ENCODE data around the gene ZNF345. TPM values are rescaled to one million over a fixed set of nuclear protein-coding genes. Genes with fewer than 3 reads are reported as not detected.

The ZNF345 gene
- total RNA-seq, 3 donors from 2014 or later = 1.9 to 2.6 (median 2.5) TPM

GRCh38 chr19:36876993-36877938, 26.6 kb downstream of the ZNF345 start:
- peaks cover 47% of the 10 kb centered on the region for H3K9me3 Mint-ChIP-seq
- H3K4me1 Mint-ChIP-seq (ENCODE audit: low read depth) = no peaks in the 10 kb centered on the region
- H3K36me3 Mint-ChIP-seq (ENCODE audit: insufficient read depth) = peaks cover 54% of the 10 kb centered on the region
- H3K4me3 Mint-ChIP-seq = no peak overlapping the region
- H3K27me3 Mint-ChIP-seq (ENCODE audit: low read depth) = no peaks in the 10 kb centered on the region
- ATAC-seq (no peak), DNase-seq (no peak)

- ATAC-seq (no peak), DNase-seq (no peak)
- Mint-ChIP-seq H3K27me3 (ENCODE audit: low read depth) (no peaks in the 10 kb centered on the region), H3K9me3 (peaks cover 64% of the 10 kb centered on the region), H3K4me3 (no peak overlapping the region), H3K36me3 (ENCODE audit: insufficient read depth) (peaks cover 64% of the 10 kb centered on the region), H3K4me1 (ENCODE audit: low read depth) (no peaks in the 10 kb centered on the region)
Observed at GRCh38 chr19:36891768-36892357, 41.2 kb downstream of the ZNF345 start.

- Mint-ChIP-seq H3K4me1 (ENCODE audit: low read depth) (no peaks in the 10 kb centered on the region), H3K9me3 (peaks cover 73% of the 10 kb centered on the region), H3K27me3 (ENCODE audit: low read depth) (no peaks in the 10 kb centered on the region), H3K36me3 (ENCODE audit: insufficient read depth) (peaks cover 76% of the 10 kb centered on the region), H3K4me3 (no peak overlapping the region)
- ATAC-seq = no peak
- no peak for DNase-seq
Observed at GRCh38 chr19:36894849-36895383, 44.2 kb downstream of the ZNF345 start.

GRCh38 chr19:36898422-36898821, 47.7 kb downstream of the ZNF345 start:
- Mint-ChIP-seq H3K27me3 (ENCODE audit: low read depth) (no peaks in the 10 kb centered on the region), H3K36me3 (ENCODE audit: insufficient read depth) (peaks cover 82% of the 10 kb centered on the region), H3K4me1 (ENCODE audit: low read depth) (no peaks in the 10 kb centered on the region), H3K9me3 (peaks cover 63% of the 10 kb centered on the region), H3K4me3 (no peak overlapping the region)
- DNase-seq = no peak
- no peak for ATAC-seq

GRCh38 chr19:36915992-36916830, 65.5 kb downstream of the ZNF345 start, which contains the start of the genes ZNF568 and ZNF829:
Gene ZNF568, plus strand, starts transcription at chr19:36916332. Its CDS starts 6,439 bp downstream, at chr19:36922771.
Gene ZNF829, minus strand, starts transcription at chr19:36916291. Its CDS starts 1,124 bp downstream, at chr19:36915167.
- Mint-ChIP-seq H3K9me3 (peaks cover 27% of the 10 kb centered on the region), H3K36me3 (ENCODE audit: insufficient read depth) (peaks cover 58% of the 10 kb centered on the region), H3K4me3 (peak within 1 kb of the TSS; percentile 87), H3K4me1 (ENCODE audit: low read depth) (peaks cover 32% of the 10 kb centered on the region), H3K27me3 (ENCODE audit: low read depth) (no peaks in the 10 kb centered on the region)
- ATAC-seq (peak; percentile 97 to 98), DNase-seq (peak; percentile 83)

GRCh38 chr19:36916991-36917390, 66.3 kb downstream of the ZNF345 start:
- Mint-ChIP-seq H3K4me1 (ENCODE audit: low read depth) (peaks cover 32% of the 10 kb centered on the region), H3K27me3 (ENCODE audit: low read depth) (no peaks in the 10 kb centered on the region), H3K36me3 (ENCODE audit: insufficient read depth) (peaks cover 61% of the 10 kb centered on the region), H3K9me3 (peaks cover 26% of the 10 kb centered on the region), H3K4me3 (peak overlapping the region; percentile 87)
- ATAC-seq (no peak), DNase-seq (no peak)

GRCh38 chr19:36918090-36918489, 67.4 kb downstream of the ZNF345 start:
- Mint-ChIP-seq H3K36me3 (ENCODE audit: insufficient read depth) (peaks cover 64% of the 10 kb centered on the region), H3K4me1 (ENCODE audit: low read depth) (peaks cover 32% of the 10 kb centered on the region), H3K27me3 (ENCODE audit: low read depth) (no peaks in the 10 kb centered on the region), H3K9me3 (peaks cover 30% of the 10 kb centered on the region), H3K4me3 (peak overlapping the region; percentile 87)
- DNase-seq (no peak), ATAC-seq (no peak)

Other genes starting within 250 kb of the ZNF345 start
- 1 to 10 TPM; 6.2 to 9.7 (median 6.5) TPM for gene ZNF382, start 245.6 kb upstream of the ZNF345 start, total RNA-seq
- gene ZNF461, start 184.0 kb upstream of the ZNF345 start, total RNA-seq = 1 to 10 TPM; 4.4 to 5.1 (median 4.7) TPM
- gene ZNF567, start 163.3 kb upstream of the ZNF345 start, total RNA-seq = 1 to 10 TPM; 5.3 to 6.9 (median 5.6) TPM
- gene ZNF850, start 78.1 kb upstream of the ZNF345 start, total RNA-seq = 1 to 10 TPM; 2.5 to 4.1 (median 3.5) TPM
- gene ZNF790, start 12.5 kb upstream of the ZNF345 start, total RNA-seq = 1 to 10 TPM; 3.5 to 4.5 (median 4.4) TPM
- 1 to 10 TPM; 4.3 to 5.2 (median 4.7) TPM for gene ZNF829, start 65.4 kb downstream of the ZNF345 start, total RNA-seq
- 1 to 10 TPM; 5.7 to 7.7 (median 6.7) TPM for gene ZNF568, start 65.5 kb downstream of the ZNF345 start, total RNA-seq
- gene ZNF420, start 227.6 kb downstream of the ZNF345 start, total RNA-seq = 10 to 100 TPM; 10.5 to 14.2 (median 12.5) TPM